NAMALWA (cell line): ENCODE measurements around the gene ASPG.

ENCODE experiments used
- DNase-seq: peaks from one replicate; pipeline ENCODE4 v3.0.0-alpha.2; 2015; ENCODE audit warnings: low spot score

Gene ASPG

DNA sequence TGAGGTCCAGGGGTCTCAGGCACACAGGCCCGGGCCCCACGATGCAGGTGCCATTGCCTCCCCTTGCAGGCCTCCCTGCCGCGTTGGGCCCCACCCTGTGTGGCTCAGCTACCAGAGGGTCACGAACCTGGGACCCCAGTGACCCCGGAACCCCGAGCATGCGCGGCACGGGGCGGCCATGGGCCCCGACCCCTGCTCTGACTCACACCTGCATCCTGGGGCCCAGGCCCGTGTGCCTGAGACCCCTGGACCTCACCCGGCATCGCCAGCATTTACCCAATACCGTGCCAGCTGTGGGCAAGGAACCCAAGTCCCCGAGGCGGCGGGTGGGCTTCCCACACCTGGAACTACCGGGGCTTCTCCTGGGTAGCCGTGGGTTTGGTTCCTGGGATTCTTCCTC is 78.0 kb downstream of the ASPG start:
- DNase-seq: no peak

DNA sequence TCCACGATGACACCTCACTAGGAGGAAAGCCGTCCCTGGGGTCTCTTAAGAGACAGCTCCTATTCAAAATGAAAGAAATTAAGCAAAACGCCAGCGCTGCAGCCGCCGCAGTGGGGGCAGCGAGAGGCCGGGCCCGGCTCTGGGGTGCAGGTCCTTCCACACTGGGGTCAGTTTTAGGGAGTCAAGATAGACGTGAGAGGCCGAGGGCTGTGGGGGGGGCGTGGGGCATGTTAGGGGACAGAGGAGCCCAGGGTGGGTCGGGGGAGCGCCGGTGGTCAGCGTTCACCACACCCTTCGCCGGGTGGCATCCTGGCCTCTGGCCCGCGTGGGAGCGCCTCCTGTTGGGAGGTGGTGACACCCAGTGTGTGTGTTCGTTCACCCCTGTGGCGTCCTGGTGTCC is 78.5 kb downstream of the ASPG start:
- DNase-seq: no peak

DNA sequence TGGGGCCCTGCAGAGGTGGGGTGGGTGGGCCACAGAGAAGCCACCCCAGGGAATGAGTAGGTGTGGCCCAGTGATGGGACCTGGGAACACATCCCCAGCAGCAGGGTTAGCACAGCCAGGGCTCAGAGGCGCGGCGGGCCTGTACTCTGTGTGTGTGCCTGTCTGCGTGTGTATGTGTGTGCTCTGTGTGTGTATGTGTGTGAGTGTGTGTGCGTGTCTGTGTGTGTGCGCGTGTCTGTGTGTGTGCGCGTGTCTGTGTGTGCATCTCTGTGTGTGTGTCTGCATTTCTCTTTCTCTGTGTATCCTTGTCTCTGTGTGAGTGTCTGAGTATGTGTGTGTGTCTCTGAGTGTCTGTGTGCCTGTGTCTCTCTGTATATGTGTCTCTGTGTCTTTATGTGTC is 79.0 kb downstream of the ASPG start:
- no peak for DNase-seq
